Esophagus squamous epithelium (tissue), 4 donors: ENCODE data around the gene GRID2.

Experiments used
- POLR2A ChIP-seq, 4 donors: fragments of 450-650 bp; IDR thresholded peaks; one replicate each; pipeline ENCODE4 v1.6.1; 2017; ENCODE audit warnings: antibody characterized with exemption in 4 of 4, mild to moderate bottlenecking in 4 of 4, moderate library complexity in 3 of 4
- TF ChIP-seq, protein P1 (sequence below), 6 experiments: fragments of 450-650 bp in 4 of 6; fragments of 200-600 bp in 2 of 6; sonication (generic) in 2 of 6; IDR thresholded peaks; one replicate each; pipeline ENCODE4 v1.5.1; 2016 to 2019; ENCODE audit warnings: antibody characterized with exemption in 6 of 6, mild to moderate bottlenecking in 4 of 6, moderate library complexity in 4 of 6

DNA sequence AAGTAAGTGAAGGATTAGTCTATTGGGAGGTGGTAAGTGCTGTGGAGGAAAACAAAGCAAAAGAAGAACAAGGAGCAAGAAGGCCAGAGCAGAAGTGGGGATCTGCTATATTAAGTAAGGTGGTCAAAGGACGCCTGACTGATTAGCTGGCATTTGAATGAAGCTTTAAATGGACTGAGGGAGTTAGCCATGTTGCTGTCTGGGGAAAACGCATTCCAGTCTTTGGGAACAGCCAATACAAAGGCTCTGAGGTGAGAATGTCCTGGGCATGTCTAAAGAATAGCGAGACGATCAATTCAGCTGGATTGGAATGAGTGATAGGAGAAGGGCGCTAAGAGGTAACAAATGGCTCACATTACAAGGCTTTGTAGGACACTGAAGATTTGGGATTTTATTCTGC is 1476.3 kb downstream of the GRID2 start:
- TF ChIP-seq, protein P1, sequence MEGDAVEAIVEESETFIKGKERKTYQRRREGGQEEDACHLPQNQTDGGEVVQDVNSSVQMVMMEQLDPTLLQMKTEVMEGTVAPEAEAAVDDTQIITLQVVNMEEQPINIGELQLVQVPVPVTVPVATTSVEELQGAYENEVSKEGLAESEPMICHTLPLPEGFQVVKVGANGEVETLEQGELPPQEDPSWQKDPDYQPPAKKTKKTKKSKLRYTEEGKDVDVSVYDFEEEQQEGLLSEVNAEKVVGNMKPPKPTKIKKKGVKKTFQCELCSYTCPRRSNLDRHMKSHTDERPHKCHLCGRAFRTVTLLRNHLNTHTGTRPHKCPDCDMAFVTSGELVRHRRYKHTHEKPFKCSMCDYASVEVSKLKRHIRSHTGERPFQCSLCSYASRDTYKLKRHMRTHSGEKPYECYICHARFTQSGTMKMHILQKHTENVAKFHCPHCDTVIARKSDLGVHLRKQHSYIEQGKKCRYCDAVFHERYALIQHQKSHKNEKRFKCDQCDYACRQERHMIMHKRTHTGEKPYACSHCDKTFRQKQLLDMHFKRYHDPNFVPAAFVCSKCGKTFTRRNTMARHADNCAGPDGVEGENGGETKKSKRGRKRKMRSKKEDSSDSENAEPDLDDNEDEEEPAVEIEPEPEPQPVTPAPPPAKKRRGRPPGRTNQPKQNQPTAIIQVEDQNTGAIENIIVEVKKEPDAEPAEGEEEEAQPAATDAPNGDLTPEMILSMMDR (IDR thresholded peaks at IDR 0.05), result no peak
- TF ChIP-seq POLR2A (IDR thresholded peaks at IDR 0.05), result no peak
